ENCODE measurements around the gene MTCL3.

MTCL3 gene

GRCh38 chr6:127515794-127516661 is 3.1 kb downstream of the MTCL3 start:
- intact Hi-C loops (cut with micrococcal nuclease), result loop anchor here (1.0 to 10.0 kb wide), 14 partner anchors 9 to 1976 kb away; partner anchors contain the start of genes CENPW, ECHDC1, PTPRK and RNF146

GRCh38 chr6:127515234-127515793 is 3.8 kb downstream of the MTCL3 start:
- intact Hi-C loops (cut with micrococcal nuclease), result loop anchor here (5.0 to 10.0 kb wide), 4 partner anchors 382 to 1977 kb away; no protein-coding TSS in a partner anchor

- intact Hi-C loops (cut with micrococcal nuclease), result loop anchor here (5.0 to 10.0 kb wide), 4 partner anchors 383 to 1978 kb away; no protein-coding TSS in a partner anchor
These were observed 4.3 kb downstream of the MTCL3 start for GRCh38 chr6:127514773-127515227.

DNA sequence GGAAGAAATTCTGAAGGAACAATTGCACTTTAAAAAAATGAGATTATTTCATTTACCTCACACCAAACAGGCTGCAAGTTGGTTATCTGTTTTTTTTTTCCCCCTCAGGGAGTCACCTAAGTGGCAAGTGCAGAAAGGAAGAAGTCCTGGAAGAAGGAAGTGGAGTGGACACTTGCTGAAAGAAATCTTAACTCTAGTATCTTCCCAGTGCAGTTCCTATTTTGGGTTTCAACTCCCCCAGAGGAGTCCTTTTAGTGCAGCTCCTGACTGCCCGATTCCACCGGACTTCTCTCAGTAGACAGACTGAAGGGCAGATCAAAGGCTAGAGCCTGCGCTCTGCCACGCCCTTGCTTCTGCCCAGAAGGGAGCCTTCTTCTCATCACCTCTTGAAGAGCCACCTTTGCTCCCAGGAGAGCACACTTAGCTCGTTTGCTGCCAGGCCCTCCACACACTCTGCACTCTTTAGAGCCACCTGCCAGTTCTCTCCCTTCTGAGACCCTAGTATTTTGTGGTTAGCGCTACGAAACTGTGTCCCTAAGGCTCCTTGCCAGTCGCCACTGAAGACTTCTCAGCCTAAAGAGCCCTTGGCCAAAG is 4.9 kb downstream of the MTCL3 start:
- intact Hi-C loops (cut with micrococcal nuclease), result loop anchor here (10.0 kb wide), 1 partner anchor 1599 kb away; no protein-coding TSS in a partner anchor

DNA sequence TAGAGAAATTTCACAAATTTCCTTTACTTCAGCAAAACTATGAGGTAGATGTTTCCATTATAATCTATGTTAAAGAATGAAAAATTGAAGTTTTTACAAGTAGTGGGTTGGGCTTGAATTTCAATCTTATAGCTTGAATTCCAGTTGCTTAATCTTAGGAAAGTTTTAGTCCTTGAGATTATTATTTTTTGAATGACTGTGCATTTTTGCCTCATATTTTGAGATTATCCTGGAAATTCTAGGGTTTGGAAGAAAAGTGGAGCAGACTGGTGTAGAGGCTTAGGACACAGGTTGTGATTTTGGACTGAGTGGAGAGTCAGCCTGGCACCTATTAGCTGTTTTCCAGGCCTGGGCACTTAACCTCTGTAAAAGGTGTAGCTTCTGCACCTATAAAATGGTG is 5.7 kb downstream of the MTCL3 start:
- intact Hi-C loops (cut with micrococcal nuclease), result loop anchor here (10.0 kb wide), 1 partner anchor 1599 kb away; no protein-coding TSS in a partner anchor

DNA sequence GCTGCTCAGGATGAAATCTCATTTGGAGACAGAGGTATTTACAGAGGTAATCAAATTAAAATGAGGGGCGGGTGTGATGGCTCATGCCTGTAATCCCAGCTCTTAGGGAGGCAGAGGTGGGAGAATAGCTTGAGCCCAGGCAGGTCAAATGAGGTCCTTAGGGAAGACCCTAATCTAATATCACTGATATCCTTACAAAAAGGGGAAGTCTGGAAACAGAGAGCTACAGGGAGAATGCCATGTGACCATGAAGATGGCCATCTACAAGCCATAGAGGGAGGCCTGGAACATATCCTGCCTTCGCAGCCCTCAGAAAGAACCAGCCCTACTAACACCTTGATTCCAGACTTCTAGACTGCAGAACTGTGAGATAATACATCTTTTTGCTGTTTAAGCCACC is 8.3 kb downstream of the MTCL3 start:
- intact Hi-C loops (cut with micrococcal nuclease), result loop anchor here (10.0 kb wide), 1 partner anchor 1596 kb away; no protein-coding TSS in a partner anchor

GRCh38 chr6:127506894-127507293 is 12.2 kb downstream of the MTCL3 start:
- intact Hi-C loops (cut with micrococcal nuclease), result loop anchor here (1.0 kb wide), 1 partner anchor 9 kb away; no protein-coding TSS in a partner anchor

GRCh38 chr6:127503022-127503421 is 16.1 kb downstream of the MTCL3 start:
- intact Hi-C loops (cut with micrococcal nuclease), result no loop called here

DNA sequence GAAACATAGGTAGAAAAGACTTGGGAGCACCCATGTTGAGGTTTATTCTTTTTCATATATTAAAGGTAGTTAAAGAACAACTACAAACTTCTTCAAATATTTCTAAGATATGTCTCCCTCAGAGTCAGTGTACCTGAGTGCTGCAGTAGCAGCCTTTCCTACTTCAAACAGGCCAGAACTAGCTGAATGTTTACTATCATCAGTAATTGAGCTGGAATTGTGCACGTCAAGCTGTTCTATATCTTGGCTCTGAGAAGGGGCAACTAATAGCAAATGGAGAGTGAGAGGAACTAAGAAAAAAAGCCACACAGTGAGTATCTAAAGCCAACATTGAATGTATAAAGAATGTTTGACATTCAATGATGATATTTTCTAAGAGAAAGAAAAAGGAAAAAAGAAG is 21.7 kb downstream of the MTCL3 start:
- intact Hi-C loops (cut with micrococcal nuclease), result no loop called here

- intact Hi-C loops (cut with micrococcal nuclease), result no loop called here
These were observed 22.7 kb downstream of the MTCL3 start for GRCh38 chr6:127496471-127496870.

DNA sequence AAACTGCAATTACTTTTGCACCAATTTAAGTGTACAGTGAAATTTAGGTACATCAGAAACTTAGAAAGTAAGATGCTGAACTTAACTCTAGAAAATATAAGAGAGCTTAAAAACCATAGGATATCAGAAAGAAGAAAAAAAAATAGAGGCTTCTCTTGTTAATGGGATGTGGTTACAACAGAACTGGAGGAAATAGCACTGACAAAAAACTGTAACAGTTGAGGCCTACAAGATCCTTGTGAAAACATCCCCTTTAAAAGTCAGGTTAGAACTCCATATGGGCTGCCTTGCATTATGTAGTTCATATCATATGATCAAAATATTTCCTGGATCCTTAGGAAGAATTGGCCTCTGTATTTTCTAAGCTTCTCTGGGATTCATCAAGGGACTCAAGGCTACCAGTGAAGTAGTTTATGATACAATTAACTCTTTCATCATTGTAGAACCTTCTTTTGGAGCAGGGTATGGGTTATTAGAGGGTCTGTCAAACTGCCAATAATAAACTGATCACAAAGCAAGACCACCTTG is 24.8 kb downstream of the MTCL3 start:
- intact Hi-C loops (cut with micrococcal nuclease), result loop anchor here (1.0 kb wide), 1 partner anchor 10 kb away; no protein-coding TSS in a partner anchor

- intact Hi-C loops (cut with micrococcal nuclease), result loop anchor here (10.0 kb wide), 2 partner anchors 416 to 1704 kb away; partner anchors contain the start of gene THEMIS
These were observed 29.9 kb downstream of the MTCL3 start for GRCh38 chr6:127489248-127489647.

- intact Hi-C loops (cut with micrococcal nuclease), result loop anchor here (10.0 kb wide), 2 partner anchors 418 to 1702 kb away; partner anchors contain the start of gene THEMIS
These were observed 32.2 kb downstream of the MTCL3 start for GRCh38 chr6:127486934-127487333.

DNA sequence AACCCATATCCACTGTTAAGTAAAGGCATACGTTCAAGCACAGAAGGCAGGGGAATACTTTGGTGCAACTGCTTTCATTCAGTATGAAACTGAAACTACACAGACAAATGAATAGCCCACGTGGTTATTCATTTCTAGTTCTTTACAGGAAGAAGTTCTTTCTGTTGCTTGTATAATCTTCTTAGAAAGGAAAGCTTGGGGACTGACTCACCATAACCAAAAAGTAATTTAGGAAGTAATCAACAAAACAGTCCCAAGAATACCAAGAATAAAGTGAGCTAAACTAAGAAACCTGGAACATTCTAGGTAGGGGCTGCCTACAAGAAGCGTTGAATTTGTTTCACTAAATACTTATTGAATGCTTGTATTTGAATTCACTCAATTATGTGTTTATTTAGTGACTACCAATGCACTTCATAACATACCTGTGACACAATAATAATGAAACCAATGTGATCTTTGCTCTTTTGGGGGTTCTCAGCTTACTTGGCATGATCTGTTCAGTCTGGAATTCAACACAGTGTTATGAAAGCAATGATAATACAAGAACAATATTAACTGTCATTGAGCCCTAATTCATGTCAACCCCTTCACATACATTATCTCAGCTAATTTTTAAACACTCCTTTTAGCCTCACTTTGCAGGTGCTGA is 34.8 kb downstream of the MTCL3 start:
- intact Hi-C loops (cut with micrococcal nuclease), result loop anchor here (1.0 to 10.0 kb wide), 8 partner anchors 10 to 1700 kb away; partner anchors contain the start of genes ECHDC1 and THEMIS

GRCh38 chr6:127483399-127484055 is 35.6 kb downstream of the MTCL3 start:
- intact Hi-C loops (cut with micrococcal nuclease), result loop anchor here (1.0 to 10.0 kb wide), 8 partner anchors 11 to 1699 kb away; partner anchors contain the start of genes ECHDC1 and THEMIS

- intact Hi-C loops (cut with micrococcal nuclease), result loop anchor here (10.0 kb wide), 2 partner anchors 422 to 1698 kb away; partner anchors contain the start of gene THEMIS
These were observed 36.8 kb downstream of the MTCL3 start for GRCh38 chr6:127482325-127482724.

GRCh38 chr6:127481628-127482027 is 37.5 kb downstream of the MTCL3 start:
- intact Hi-C loops (cut with micrococcal nuclease), result loop anchor here (10.0 kb wide), 2 partner anchors 423 to 1697 kb away; partner anchors contain the start of gene THEMIS

- intact Hi-C loops (cut with micrococcal nuclease), result loop anchor here (10.0 kb wide), 2 partner anchors 424 to 1696 kb away; partner anchors contain the start of gene THEMIS
These were observed 38.0 kb downstream of the MTCL3 start for GRCh38 chr6:127481111-127481510.

DNA sequence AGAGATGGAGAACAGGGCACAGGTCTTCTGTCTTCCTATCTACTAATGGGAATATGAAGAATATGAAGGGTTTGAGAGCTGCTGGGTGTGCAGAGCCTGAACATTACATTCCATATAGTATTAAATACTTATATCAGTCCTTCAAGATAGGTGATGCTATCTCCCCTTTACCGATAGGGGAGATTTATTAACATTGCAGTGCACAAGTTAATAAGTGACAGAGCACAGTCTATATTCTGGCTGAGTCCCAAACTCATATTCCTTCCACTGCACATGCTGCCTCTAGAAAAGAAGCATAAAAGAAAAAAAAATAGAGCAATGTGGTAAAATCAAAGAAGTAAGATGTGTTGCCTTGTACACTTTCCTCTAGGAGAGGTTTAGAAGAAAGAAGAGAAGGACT is 41.5 kb downstream of the MTCL3 start:
- intact Hi-C loops (cut with micrococcal nuclease), result no loop called here

GRCh38 chr6:127475823-127476176 is 43.3 kb downstream of the MTCL3 start:
- intact Hi-C loops (cut with micrococcal nuclease), result no loop called here
